Upper lobe of left lung (tissue), 4 donors: ENCODE results near the gene ZNF423.

Source experiments
- EP300 ChIP-seq, 4 donors: sonication (generic); formaldehyde crosslinking; IDR thresholded peaks; one replicate each; pipeline ENCODE4 v1.5.1; 2017; ENCODE audit warnings: antibody characterized with exemption in 4 of 4, control low read depth in 2 of 4
- POLR2A ChIP-seq, 4 donors: fragments of 450-650 bp; IDR thresholded peaks; one replicate each; pipeline ENCODE4 v1.5.1; 2016 to 2017; ENCODE audit warnings: antibody characterized with exemption in 4 of 4, mild to moderate bottlenecking in 2 of 4
- TF ChIP-seq, protein P1 (sequence below), 6 experiments: fragments of 450-650 bp in 4 of 6; fragments of 200-600 bp in 2 of 6; sonication (generic) in 2 of 6; IDR thresholded peaks; one replicate each; pipeline ENCODE4 v1.5.1; 2016 to 2019; ENCODE audit warnings: antibody characterized with exemption in 6 of 6

DNA sequence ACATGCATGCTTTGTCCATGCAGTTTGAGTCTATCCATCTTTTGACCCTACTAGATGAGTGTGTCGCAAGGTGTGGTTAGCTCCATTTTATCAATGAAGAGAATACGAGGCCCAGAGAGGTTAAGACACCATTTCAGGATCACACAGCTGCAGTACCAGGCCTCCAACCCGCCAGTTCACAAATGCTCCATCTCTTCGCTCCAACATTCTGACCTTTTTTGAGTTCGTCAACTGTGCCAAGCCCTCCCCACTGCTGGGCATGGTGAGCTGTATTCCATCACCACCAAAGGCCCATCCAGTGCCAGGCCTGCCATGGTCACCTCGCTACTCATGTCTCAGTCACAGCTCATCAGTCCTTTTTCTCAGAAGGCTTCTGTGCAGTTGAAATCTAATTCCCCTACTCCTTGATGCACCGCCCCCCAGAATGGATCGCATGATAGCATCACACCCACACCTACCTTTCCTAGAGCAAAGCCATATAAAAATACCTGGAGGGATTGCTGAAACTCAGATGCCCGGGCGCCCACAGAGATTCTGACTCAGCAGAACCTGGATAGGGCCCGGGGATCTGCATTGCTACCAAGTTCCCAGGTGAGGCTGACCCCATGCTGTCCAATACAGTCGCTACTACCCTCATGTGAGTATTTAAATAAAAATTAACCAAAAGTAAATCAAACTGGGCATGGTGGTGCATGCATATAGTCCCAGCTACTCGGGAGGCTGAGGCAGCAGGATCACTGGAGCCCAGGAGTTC, 38.0 kb downstream of the ZNF423 start:
- TF ChIP-seq, protein P1, sequence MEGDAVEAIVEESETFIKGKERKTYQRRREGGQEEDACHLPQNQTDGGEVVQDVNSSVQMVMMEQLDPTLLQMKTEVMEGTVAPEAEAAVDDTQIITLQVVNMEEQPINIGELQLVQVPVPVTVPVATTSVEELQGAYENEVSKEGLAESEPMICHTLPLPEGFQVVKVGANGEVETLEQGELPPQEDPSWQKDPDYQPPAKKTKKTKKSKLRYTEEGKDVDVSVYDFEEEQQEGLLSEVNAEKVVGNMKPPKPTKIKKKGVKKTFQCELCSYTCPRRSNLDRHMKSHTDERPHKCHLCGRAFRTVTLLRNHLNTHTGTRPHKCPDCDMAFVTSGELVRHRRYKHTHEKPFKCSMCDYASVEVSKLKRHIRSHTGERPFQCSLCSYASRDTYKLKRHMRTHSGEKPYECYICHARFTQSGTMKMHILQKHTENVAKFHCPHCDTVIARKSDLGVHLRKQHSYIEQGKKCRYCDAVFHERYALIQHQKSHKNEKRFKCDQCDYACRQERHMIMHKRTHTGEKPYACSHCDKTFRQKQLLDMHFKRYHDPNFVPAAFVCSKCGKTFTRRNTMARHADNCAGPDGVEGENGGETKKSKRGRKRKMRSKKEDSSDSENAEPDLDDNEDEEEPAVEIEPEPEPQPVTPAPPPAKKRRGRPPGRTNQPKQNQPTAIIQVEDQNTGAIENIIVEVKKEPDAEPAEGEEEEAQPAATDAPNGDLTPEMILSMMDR (IDR thresholded peaks at IDR 0.05): no peak
- no peak for TF ChIP-seq POLR2A (IDR thresholded peaks at IDR 0.05)
- no peak for TF ChIP-seq EP300 (IDR thresholded peaks at IDR 0.05)
